Stimulated activated effector memory CD8-positive, alpha-beta T cell treated with anti-CD3 and anti-CD28 coated beads, Interleukin-12 subunit alpha, Interleukin-12 subunit beta, amount 100 ng/mL, for 72 hours (primary cell): ENCODE measurements around the gene CORO1C.
"Not testable (repeated sequence)": the region's sequence is repeated elsewhere in the genome, so short reads cannot be mapped to it uniquely, and the experiment has no call there.

Experiments
- ATAC-seq: fragments of 150-1000 bp; cut with Tn5 transposase; 2 replicates; pipeline ENCODE4 v1.10.0; 2021
- DNase-seq, 2 donors: peaks; one replicate each; pipeline ENCODE4 v3.0.0; 2021 to 2022; ENCODE audit warnings: low spot score in 2 of 2
- H3K27ac Mint-ChIP-seq: one replicate; pipeline ENCODE4 v1.8.0; 2022; ENCODE audit warnings: mild to moderate bottlenecking, mixed read lengths
- H3K36me3 Mint-ChIP-seq: one replicate; pipeline ENCODE4 v1.8.0; 2022; ENCODE audit warnings: mild to moderate bottlenecking, mixed read lengths
- H3K4me1 Mint-ChIP-seq: one replicate; pipeline ENCODE4 v1.8.0; 2022; ENCODE audit warnings: mixed read lengths
- H3K4me3 Mint-ChIP-seq: one replicate; pipeline ENCODE4 v1.8.0; 2022; ENCODE audit warnings: mild to moderate bottlenecking, mixed read lengths
- H3K9me3 Mint-ChIP-seq: one replicate; pipeline ENCODE4 v1.8.0; 2022; ENCODE audit warnings: mixed read lengths

CORO1C gene

GRCh38 chr12:108622421-108622820 lies 108.9 kb downstream of the CORO1C start:
- ATAC-seq (peak; percentile 46), DNase-seq (no peak)
- Mint-ChIP-seq H3K36me3 (peaks cover 93% of the 10 kb centered on the region), H3K4me3 (no peak overlapping the region), H3K27ac (peak overlapping the region; percentile 97), H3K9me3 (no peaks in the 10 kb centered on the region), H3K4me1 (peaks cover 74% of the 10 kb centered on the region)

DNA sequence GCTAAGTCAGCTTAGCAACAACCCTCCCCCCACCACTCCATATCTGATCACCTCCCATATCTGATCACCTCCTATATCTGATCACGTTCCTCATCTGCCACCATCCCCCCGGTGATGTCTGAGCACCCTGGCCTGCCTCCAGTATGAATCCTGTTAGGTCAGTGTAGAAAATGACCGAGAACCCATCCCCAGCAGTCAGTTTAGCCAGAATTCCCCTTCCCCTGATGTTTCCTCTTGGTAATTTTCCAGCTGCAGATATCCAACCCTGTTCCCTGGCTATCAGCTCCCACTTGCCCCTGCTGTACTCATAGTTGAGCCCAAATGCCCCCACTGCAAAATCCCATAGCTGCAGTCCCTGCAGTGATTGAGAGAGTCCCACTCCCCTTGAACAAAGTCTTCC lies 110.2 kb downstream of the CORO1C start:
- H3K4me3 Mint-ChIP-seq, result no peak overlapping the region
- ATAC-seq, result no peak
- DNase-seq, result no peak
- H3K27ac Mint-ChIP-seq, result peak overlapping the region; percentile 97
- H3K36me3 Mint-ChIP-seq, result peaks cover 93% of the 10 kb centered on the region
- peaks cover 3% of the 10 kb centered on the region for H3K9me3 Mint-ChIP-seq
- peaks cover 81% of the 10 kb centered on the region for H3K4me1 Mint-ChIP-seq

GRCh38 chr12:108620236-108620879 lies 111.0 kb downstream of the CORO1C start:
- peaks cover 78% of the 10 kb centered on the region for H3K4me1 Mint-ChIP-seq

DNA sequence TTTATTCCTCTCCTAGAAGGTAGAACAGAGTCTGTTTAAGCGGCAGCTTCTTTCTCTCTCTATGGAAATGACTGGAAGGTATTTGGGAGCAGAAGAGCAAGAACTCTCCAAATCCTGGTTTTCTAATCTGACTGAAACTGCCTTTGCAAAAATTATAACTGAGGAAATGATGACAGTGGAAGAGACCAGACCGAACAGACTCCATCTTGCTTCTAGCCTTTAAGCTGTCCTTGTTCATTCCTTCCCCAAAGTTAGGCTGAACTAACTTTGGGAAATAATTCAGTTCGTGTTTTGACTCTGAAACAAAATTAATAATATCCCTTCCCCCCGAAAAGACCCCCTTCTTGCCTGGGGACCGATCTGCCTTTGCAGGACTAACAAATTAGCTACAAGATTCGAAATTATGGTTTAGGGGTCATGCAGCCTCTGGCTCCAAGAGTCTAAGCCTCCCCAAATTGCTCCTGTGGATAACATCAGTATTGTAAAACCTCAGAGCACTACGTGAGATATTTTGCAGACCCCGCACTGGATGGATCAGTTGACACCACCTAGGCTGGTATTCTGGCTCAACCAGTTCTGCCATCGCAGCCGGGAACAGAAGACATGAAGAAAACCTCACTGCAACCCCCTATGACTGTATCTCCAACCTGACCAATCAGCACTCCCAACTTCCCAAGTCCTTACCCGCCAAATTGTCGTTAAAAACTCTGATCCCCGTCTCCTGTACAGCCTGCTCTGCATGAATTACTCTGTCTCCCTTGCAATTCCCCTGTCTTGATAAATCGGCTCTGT lies 111.8 kb downstream of the CORO1C start:
- no peak for DNase-seq
- peaks cover 4% of the 10 kb centered on the region for H3K9me3 Mint-ChIP-seq
- no peak overlapping the region for H3K4me3 Mint-ChIP-seq
- ATAC-seq, result no peak
- H3K4me1 Mint-ChIP-seq, result peaks cover 75% of the 10 kb centered on the region
- H3K27ac Mint-ChIP-seq, result peak overlapping the region; percentile 96
- H3K36me3 Mint-ChIP-seq, result peaks cover 80% of the 10 kb centered on the region

More at GRCh38 chr12:108620236-108620879, 111.0 kb downstream of the CORO1C start:
- Mint-ChIP-seq H3K36me3 (peaks cover 88% of the 10 kb centered on the region), H3K9me3 (peaks cover 4% of the 10 kb centered on the region), H3K4me3 (no peak overlapping the region), H3K27ac (peak overlapping the region; percentile 96)
- DNase-seq, result no peak
- no peak for ATAC-seq

DNA sequence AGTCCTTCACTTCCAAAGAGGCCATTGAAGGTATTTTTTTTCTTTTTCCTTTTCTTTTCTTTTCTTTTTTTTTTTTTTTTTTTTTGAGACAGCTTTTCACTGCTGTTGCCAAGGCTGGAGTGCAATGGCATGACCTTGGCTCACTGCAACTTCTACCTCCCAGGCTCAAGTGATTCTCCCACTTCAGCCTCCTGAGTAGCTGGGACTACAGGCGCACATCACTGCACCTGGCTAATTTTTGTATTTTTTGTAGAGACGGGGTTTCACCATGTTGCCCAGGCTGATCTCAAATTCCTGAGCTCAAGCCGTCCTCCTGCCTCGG lies 112.4 kb downstream of the CORO1C start:
- H3K27ac Mint-ChIP-seq, result peak overlapping the region; percentile 96
- H3K9me3 Mint-ChIP-seq, DNase-seq, H3K4me3 Mint-ChIP-seq, ATAC-seq: not testable (repeated sequence)
- H3K4me1 Mint-ChIP-seq, result peaks cover 77% of the 10 kb centered on the region
- peaks cover 74% of the 10 kb centered on the region for H3K36me3 Mint-ChIP-seq

- peaks cover 74% of the 10 kb centered on the region for H3K36me3 Mint-ChIP-seq
- H3K9me3 Mint-ChIP-seq, result peaks cover 4% of the 10 kb centered on the region
- H3K27ac Mint-ChIP-seq, result peak overlapping the region; percentile 96
- peak; percentile 79 to 90 for DNase-seq
- peak overlapping the region; percentile 70 for H3K4me3 Mint-ChIP-seq
- H3K4me1 Mint-ChIP-seq, result peaks cover 76% of the 10 kb centered on the region
- peak; percentile 49 for ATAC-seq
Observed at GRCh38 chr12:108618079-108618952, 113.0 kb downstream of the CORO1C start.

DNA sequence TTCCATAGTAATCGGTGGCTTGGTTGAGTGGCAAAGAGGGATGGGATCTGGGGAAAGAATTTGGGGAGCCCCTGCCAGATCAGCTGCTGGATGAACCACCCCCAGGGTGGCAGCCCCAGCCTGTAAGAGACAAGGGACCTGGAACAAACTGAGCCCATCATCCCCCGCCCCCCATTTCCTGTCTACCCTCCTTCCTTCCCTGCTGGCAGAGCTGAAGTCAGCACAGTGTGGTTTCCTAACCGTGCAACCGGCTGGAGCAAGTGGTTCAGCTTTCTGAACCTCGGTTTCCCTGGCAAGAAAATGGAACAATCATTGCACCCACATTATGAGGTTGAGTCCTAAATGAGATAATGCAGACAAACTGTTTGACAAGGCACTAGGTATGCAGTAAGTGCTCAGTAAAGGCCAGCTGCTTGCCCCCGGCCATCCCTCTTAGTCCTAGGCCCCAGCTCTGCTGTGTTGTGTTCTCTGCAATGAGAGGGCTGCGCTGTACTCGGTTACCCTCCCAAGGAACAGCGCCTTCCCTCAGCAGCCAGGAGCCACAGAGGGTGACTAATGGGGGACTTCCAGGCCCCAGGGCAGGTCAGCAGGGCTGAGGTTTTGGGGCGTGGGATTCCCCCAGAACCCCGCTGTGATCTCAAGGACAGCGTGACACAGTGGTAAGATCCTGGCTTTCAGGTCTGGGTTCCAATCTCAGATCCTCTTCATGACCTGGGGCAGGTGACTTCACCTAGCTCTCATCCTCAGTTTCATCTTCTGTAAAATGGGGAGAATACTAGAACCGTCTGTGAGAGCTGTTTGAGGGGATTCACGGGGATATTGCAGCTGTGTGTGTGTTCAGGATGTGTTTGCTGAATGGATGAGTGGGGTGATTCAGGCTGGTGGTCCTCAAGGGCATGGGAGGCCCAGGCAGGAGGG lies 114.1 kb downstream of the CORO1C start:
- peak; percentile 96 for ATAC-seq
- Mint-ChIP-seq H3K4me1 (peaks cover 71% of the 10 kb centered on the region), H3K27ac (peak overlapping the region; percentile 96), H3K4me3 (peak overlapping the region; percentile 70), H3K9me3 (peaks cover 4% of the 10 kb centered on the region), H3K36me3 (peaks cover 64% of the 10 kb centered on the region)
- DNase-seq, result peak; percentile 70 to 92

DNA sequence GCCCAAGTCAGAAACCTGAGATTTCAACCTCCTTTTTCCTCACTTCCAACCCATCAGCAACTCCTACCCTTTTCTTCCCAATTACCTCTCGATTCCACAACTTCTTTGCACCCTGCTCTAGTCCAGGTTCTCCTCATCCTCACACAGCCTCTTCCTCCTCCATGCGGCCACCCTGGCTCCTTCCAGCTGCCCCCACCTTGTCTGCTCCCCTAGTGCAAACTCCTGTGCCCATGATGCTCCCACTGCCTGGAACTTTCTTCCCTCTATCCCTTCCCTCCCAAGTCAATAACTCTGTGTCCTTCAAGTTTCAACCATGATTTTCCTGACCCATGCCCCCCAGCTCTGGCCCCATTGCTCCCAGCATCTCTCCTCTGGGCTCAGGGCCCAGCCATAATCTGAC lies 115.0 kb downstream of the CORO1C start:
- Mint-ChIP-seq H3K4me1 (peaks cover 71% of the 10 kb centered on the region), H3K27ac (peak overlapping the region; percentile 96), H3K4me3 (peak overlapping the region; percentile 70), H3K9me3 (peaks cover 4% of the 10 kb centered on the region), H3K36me3 (peaks cover 55% of the 10 kb centered on the region)
- ATAC-seq (no peak), DNase-seq (no peak)

DNA sequence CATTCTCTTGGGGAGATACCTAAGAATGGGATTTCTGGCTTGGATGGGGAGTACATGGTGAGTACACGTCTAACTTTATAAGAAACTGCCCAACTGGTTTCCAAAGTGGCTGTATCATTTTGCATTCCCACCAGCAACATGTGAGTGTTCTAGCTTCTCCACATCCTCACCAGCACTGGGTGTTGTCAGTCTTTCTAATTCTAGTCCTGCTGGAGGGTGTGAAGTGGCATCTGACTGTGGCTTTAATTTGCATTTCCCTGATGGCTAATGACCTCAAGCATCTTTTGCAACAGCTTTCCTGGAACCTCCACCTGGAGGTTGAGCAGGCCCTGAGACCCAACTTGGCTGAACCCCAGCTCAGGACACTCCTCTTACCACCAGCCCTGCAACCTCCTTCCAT lies 115.4 kb downstream of the CORO1C start:
- Mint-ChIP-seq H3K36me3 (peaks cover 51% of the 10 kb centered on the region), H3K4me3 (peak overlapping the region; percentile 70), H3K27ac (peak overlapping the region; percentile 96), H3K4me1 (peaks cover 67% of the 10 kb centered on the region), H3K9me3 (peaks cover 4% of the 10 kb centered on the region)
- no peak for DNase-seq
- no peak for ATAC-seq

- peaks cover 60% of the 10 kb centered on the region for H3K4me1 Mint-ChIP-seq
- peaks cover 4% of the 10 kb centered on the region for H3K9me3 Mint-ChIP-seq
- DNase-seq, result no peak
- H3K4me3 Mint-ChIP-seq, result no peak overlapping the region
- no peak for ATAC-seq
- peak overlapping the region; percentile 90 for H3K27ac Mint-ChIP-seq
- H3K36me3 Mint-ChIP-seq, result peaks cover 38% of the 10 kb centered on the region
Observed at GRCh38 chr12:108614639-108615038, 116.7 kb downstream of the CORO1C start.

DNA sequence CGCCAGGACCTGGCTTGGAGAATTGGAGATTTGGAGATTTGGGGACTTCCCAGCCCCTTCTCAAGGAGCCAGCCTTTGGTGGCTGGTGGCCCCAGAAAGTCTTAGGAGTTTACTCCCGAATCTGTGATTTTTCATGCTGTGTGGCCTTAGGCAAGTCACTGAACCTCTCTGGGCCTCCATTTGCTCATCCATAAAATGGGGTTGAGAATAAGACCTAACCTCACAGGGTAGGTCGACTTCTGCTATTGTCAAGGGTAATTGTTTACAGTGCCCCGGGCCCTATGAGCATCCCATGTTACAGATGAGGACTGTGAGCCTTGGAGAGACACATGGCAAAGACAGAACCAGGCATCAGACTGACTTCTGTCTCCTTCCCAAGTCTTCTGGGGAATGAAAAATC lies 117.3 kb downstream of the CORO1C start:
- no peak overlapping the region for H3K4me3 Mint-ChIP-seq
- DNase-seq (no peak), ATAC-seq (no peak)
- H3K27ac Mint-ChIP-seq, result peak overlapping the region; percentile 90
- H3K36me3 Mint-ChIP-seq, result peaks cover 32% of the 10 kb centered on the region
- H3K4me1 Mint-ChIP-seq, result peaks cover 58% of the 10 kb centered on the region
- peaks cover 4% of the 10 kb centered on the region for H3K9me3 Mint-ChIP-seq

- peaks cover 4% of the 10 kb centered on the region for H3K9me3 Mint-ChIP-seq
- ATAC-seq (no peak), DNase-seq (no peak)
- H3K36me3 Mint-ChIP-seq, result peaks cover 27% of the 10 kb centered on the region
- peak overlapping the region; percentile 90 for H3K27ac Mint-ChIP-seq
- peaks cover 54% of the 10 kb centered on the region for H3K4me1 Mint-ChIP-seq
- H3K4me3 Mint-ChIP-seq, result no peak overlapping the region
Observed at GRCh38 chr12:108613548-108613947, 117.8 kb downstream of the CORO1C start.

GRCh38 chr12:108612788-108613282 lies 118.5 kb downstream of the CORO1C start:
- Mint-ChIP-seq H3K36me3 (peaks cover 25% of the 10 kb centered on the region), H3K4me3 (no peak overlapping the region), H3K4me1 (peaks cover 47% of the 10 kb centered on the region), H3K27ac (peak overlapping the region; percentile 90), H3K9me3 (peaks cover 4% of the 10 kb centered on the region)
- ATAC-seq, result no peak
- no peak for DNase-seq

DNA sequence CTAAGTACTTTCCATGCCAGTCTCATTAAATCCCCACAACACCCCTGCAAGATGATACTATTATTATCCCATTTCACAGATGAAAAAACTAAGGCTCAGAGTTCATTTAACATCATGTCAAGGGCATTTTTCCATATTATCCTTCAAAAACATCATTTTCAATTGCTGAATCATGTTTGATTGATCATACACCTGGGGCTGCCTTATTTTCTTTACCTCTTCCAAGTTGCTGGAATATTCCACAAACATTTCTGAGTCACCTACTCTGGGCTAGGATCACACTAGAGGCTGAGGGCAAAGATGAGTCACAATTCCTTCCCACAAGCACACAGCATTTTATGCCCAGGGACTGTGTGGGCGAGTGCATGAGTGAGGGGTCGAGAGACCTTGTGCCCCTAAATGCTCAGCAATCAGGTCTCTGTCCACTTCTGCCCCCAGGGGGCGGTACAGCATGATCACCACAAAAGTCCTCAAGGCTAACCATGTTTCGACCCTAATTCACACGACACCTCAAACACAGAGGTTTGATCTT lies 119.4 kb downstream of the CORO1C start:
- ATAC-seq, result peak; percentile 72
- H3K4me1 Mint-ChIP-seq, result peaks cover 38% of the 10 kb centered on the region
- peak; percentile 48 to 77 for DNase-seq
- peak overlapping the region; percentile 71 for H3K27ac Mint-ChIP-seq
- H3K9me3 Mint-ChIP-seq, result peaks cover 4% of the 10 kb centered on the region
- H3K36me3 Mint-ChIP-seq, result peaks cover 17% of the 10 kb centered on the region
- no peak overlapping the region for H3K4me3 Mint-ChIP-seq
